Large intestine (tissue), 3 donors: Measurements from ENCODE around the gene AFAP1. TPM values are rescaled to one million over a fixed set of nuclear protein-coding genes. Genes with fewer than 3 reads are reported as not detected.

ENCODE experiments used
- DNase-seq, 2 donors: peaks; one replicate each; pipeline versions ENCODE4 v3.0.0 to v3.0.0-alpha.2; 2013
- H3K27ac ChIP-seq: one replicate; pipeline ENCODE4 v1.5.1; 2013; ENCODE audit warnings: low read length
- H3K27me3 ChIP-seq: 2 replicates; pipeline ENCODE4 v1.6.1; 2013; ENCODE audit warnings: low read length; ENCODE audit not compliant: control insufficient read depth, insufficient read depth
- H3K36me3 ChIP-seq: 2 replicates; pipeline ENCODE4 v1.6.1; 2013; ENCODE audit warnings: low read length; ENCODE audit not compliant: control insufficient read depth, insufficient read depth
- H3K4me1 ChIP-seq: one replicate; pipeline ENCODE4 v1.6.1; 2013; ENCODE audit warnings: low read length; ENCODE audit not compliant: control insufficient read depth, insufficient read depth
- H3K4me3 ChIP-seq: one replicate; pipeline ENCODE4 v1.5.1; 2013; ENCODE audit warnings: low read length
- H3K9me3 ChIP-seq: one replicate; pipeline ENCODE4 v1.6.1; 2013; ENCODE audit warnings: mild to moderate bottlenecking, low read depth, low read length, moderate library complexity; ENCODE audit not compliant: control insufficient read depth
- WGBS: methylation state at CpG from one replicate; pipeline ENCODE4 v1.1.5; 2013; ENCODE audit warnings: low lambda C conversion rate; ENCODE audit not compliant: insufficient coverage; 5-methylcytosine and 5-hydroxymethylcytosine counted together
- polyA plus RNA-seq: library from polyadenylated mRNA; unstranded; fragments of 120-200 nt; gene quantifications from one replicate; pipeline ENCODE4 v1.2.1, GENCODE V29; 2013

AFAP1 gene
- polyA plus RNA-seq, 1 donor: 19.3 TPM

GRCh38 chr4:7904952-7905915 is 34.4 kb downstream of the AFAP1 start:
- H3K4me1 ChIP-seq: no peaks in the 10 kb centered on the region
- WGBS: 100% methylated on average over 2 of the region's 10 CpGs
- H3K27ac ChIP-seq: peak overlapping the region; percentile 39
- H3K9me3 ChIP-seq: no peaks in the 10 kb centered on the region
- no peak overlapping the region for H3K4me3 ChIP-seq
- H3K27me3 ChIP-seq: no peaks in the 10 kb centered on the region
- no peak for DNase-seq
- H3K36me3 ChIP-seq: no peaks in the 10 kb centered on the region

GRCh38 chr4:7903791-7904516 is 35.7 kb downstream of the AFAP1 start:
- whole genome bisulfite sequencing: 90% methylated on average over 2 of the region's 14 CpGs
- Histone ChIP-seq H3K9me3 (no peaks in the 10 kb centered on the region), H3K4me1 (no peaks in the 10 kb centered on the region), H3K36me3 (no peaks in the 10 kb centered on the region), H3K27ac (no peak overlapping the region), H3K4me3 (no peak overlapping the region), H3K27me3 (no peaks in the 10 kb centered on the region)
- no peak for DNase-seq

- Histone ChIP-seq H3K4me3 (no peak overlapping the region), H3K36me3 (no peaks in the 10 kb centered on the region), H3K27me3 (no peaks in the 10 kb centered on the region), H3K27ac (peak overlapping the region; percentile 16), H3K4me1 (no peaks in the 10 kb centered on the region), H3K9me3 (no peaks in the 10 kb centered on the region)
- WGBS: no CpG with 5 or more reads among the region's 2 CpGs
- no peak for DNase-seq
Observed at GRCh38 chr4:7902826-7903225, 36.8 kb downstream of the AFAP1 start.

- H3K4me1 ChIP-seq: no peaks in the 10 kb centered on the region
- H3K27ac ChIP-seq: peak overlapping the region; percentile 16
- 100% methylated on average over 1 of the region's 7 CpGs for WGBS
Observed at GRCh38 chr4:7902101-7902553, 37.5 kb downstream of the AFAP1 start.

GRCh38 chr4:7901311-7901885 is 38.3 kb downstream of the AFAP1 start:
- H3K4me1 ChIP-seq: no peaks in the 10 kb centered on the region
- WGBS: 83% methylated on average over 1 of the region's 13 CpGs

More at GRCh38 chr4:7902101-7902553, 37.5 kb downstream of the AFAP1 start:
- no peaks in the 10 kb centered on the region for H3K9me3 ChIP-seq
- no peaks in the 10 kb centered on the region for H3K36me3 ChIP-seq
- no peak overlapping the region for H3K4me3 ChIP-seq
- no peak for DNase-seq
- H3K27me3 ChIP-seq: no peaks in the 10 kb centered on the region

GRCh38 chr4:7900334-7900909 is 39.2 kb downstream of the AFAP1 start:
- no peak for DNase-seq
- Histone ChIP-seq H3K4me3 (no peak overlapping the region), H3K9me3 (no peaks in the 10 kb centered on the region), H3K36me3 (no peaks in the 10 kb centered on the region), H3K4me1 (no peaks in the 10 kb centered on the region), H3K27me3 (no peaks in the 10 kb centered on the region), H3K27ac (peak overlapping the region; percentile 9)
- 40% methylated on average over 1 of the region's 9 CpGs for WGBS

More at GRCh38 chr4:7901311-7901885, 38.3 kb downstream of the AFAP1 start:
- Histone ChIP-seq H3K36me3 (no peaks in the 10 kb centered on the region), H3K27ac (no peak overlapping the region), H3K4me3 (no peak overlapping the region), H3K27me3 (no peaks in the 10 kb centered on the region), H3K9me3 (no peaks in the 10 kb centered on the region)
- no peak for DNase-seq

GRCh38 chr4:7899184-7899869 is 40.3 kb downstream of the AFAP1 start:
- H3K36me3 ChIP-seq: peaks cover 4% of the 10 kb centered on the region
- WGBS: 50% methylated on average over 2 of the region's 9 CpGs
- H3K9me3 ChIP-seq: no peaks in the 10 kb centered on the region
- H3K27me3 ChIP-seq: no peaks in the 10 kb centered on the region
- no peak for DNase-seq
- H3K27ac ChIP-seq: no peak overlapping the region
- no peak overlapping the region for H3K4me3 ChIP-seq
- no peaks in the 10 kb centered on the region for H3K4me1 ChIP-seq

- Histone ChIP-seq H3K27me3 (no peaks in the 10 kb centered on the region), H3K36me3 (peaks cover 4% of the 10 kb centered on the region), H3K4me1 (no peaks in the 10 kb centered on the region), H3K9me3 (no peaks in the 10 kb centered on the region), H3K4me3 (no peak overlapping the region), H3K27ac (no peak overlapping the region)
- no peak for DNase-seq
- no CpG with 5 or more reads among the region's 4 CpGs for WGBS
Observed at GRCh38 chr4:7898385-7898784, 41.3 kb downstream of the AFAP1 start.

GRCh38 chr4:7897811-7898210 is 41.9 kb downstream of the AFAP1 start:
- no peak for DNase-seq
- Histone ChIP-seq H3K27me3 (no peaks in the 10 kb centered on the region), H3K27ac (no peak overlapping the region), H3K9me3 (no peaks in the 10 kb centered on the region), H3K36me3 (peaks cover 4% of the 10 kb centered on the region), H3K4me1 (no peaks in the 10 kb centered on the region), H3K4me3 (no peak overlapping the region)
- 100% methylated on average over 1 of the region's 7 CpGs for WGBS
